H1 (cell line): Measurements from ENCODE around the gene YEATS2. TPM values are rescaled to one million over a fixed set of nuclear protein-coding genes. Genes with fewer than 3 reads are reported as not detected.

Experiments used
- CTBP2 ChIP-seq: IDR thresholded peaks from 2 replicates; pipeline ENCODE4 v1.7.0; 2011; ENCODE audit warnings: borderline replicate concordance, mild to moderate bottlenecking, moderate library complexity, mixed read lengths, low read length; ENCODE audit not compliant: insufficient read depth, insufficient read length
- POLR2AphosphoS5 ChIP-seq: IDR thresholded peaks from 2 replicates; pipeline ENCODE4 v1.6.1; 2011; ENCODE audit warnings: low read depth, low read length
- SP2 ChIP-seq: IDR thresholded peaks from 2 replicates; pipeline ENCODE4 v1.6.1; 2012; ENCODE audit warnings: mild to moderate bottlenecking, low read length, inconsistent platforms
- polyA plus RNA-seq, 7 experiments: library from polyadenylated mRNA; depleted of rRNA in 3 of 7; stranded (reverse) in 5 of 7; unstranded in 2 of 7; fragments of >200 nt in 5 of 7; fragments of 200-250 nt in 2 of 7; gene quantifications; 1 replicate in 5 of 7; 2 replicates in 1 of 7; 4 replicates in 1 of 7; pipeline versions ENCODE4 v1.2.1 to v1.2.3, GENCODE V29; 2011 to 2013; ENCODE audit warnings: missing spikeins in 2 of 7, mixed read lengths in 2 of 7
- total RNA-seq: library from RNA; stranded (reverse); fragmentation: NEBNext Ultra II Directional; extraction: Animal tissue kit (Norgen Biotek cat#: 25700); gene quantifications from 2 replicates; pipeline ENCODE4 v1.2.1, GENCODE V29; 2021

YEATS2 gene
- total and polyA plus RNA-seq, 2 of the 8 experiments (the other 6 are each of a cell fraction or from before 2014, with no cell fraction given) = 35.3 to 53.7 TPM

DNA sequence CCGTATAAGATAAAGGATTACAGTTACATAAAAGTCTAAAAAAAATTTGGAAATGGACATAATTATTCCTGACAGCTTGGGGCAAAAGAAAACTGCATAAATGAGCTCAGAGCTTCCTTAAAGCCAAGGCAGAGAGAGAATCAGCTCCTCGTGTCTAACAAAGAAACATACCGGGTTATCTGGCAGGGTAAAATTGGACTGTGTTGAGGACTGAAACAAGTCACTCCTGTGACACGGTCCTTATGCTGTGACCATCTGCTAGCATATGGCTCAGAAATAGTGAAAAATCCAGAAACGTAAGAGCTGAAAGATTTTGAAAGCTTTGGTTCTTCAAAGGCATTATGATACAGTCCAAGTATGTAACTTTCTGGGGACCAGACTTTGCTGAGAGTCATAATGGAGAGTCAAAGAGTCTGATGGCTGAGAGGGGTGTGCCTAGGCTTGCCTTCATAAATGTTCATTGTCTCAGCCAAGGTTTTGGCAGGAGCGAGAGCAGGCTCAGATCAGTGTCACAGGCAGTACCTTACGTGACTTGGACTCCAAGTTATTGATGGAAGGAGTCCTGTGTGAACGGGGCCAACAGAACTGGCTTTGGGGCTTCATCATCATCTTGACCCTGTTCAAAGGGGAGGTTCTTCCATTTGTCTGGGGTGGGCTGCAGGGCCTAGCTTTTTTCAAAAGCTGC, 115.3 kb downstream of the YEATS2 start (continued):
- no peak for TF ChIP-seq SP2
- 0 out of 2 replicates have a peak, but pooled peaks have one; percentile 46 for TF ChIP-seq POLR2AphosphoS5
- no peak for TF ChIP-seq CTBP2
- TF ChIP-seq, all 59 proteins: peak for 2
